ENCODE measurements around the gene CMIP. TPM values are rescaled to one million over a fixed set of nuclear protein-coding genes. Genes with fewer than 3 reads are reported as not detected.
A peak's percentile ranks its signal among the peaks of the same experiment; 100 is the strongest.

Gene CMIP
- total RNA-seq, 1 donor: 15.7 TPM

GRCh38 chr16:81744385-81744784, 299.8 kb downstream of the CMIP start:
- DNase-seq (ENCODE audit: low read depth): no peak
- H3K4me3 ChIP-seq (ENCODE audit: low read depth, low read length): no peak overlapping the region
- TF ChIP-seq CTCF (IDR thresholded peaks at IDR 0.05; ENCODE audit: insufficient read depth, low read length): no peak

GRCh38 chr16:81744911-81745310, 300.3 kb downstream of the CMIP start:
- DNase-seq (ENCODE audit: low read depth): no peak
- no peak overlapping the region for H3K4me3 ChIP-seq (ENCODE audit: low read depth, low read length)
- TF ChIP-seq CTCF (IDR thresholded peaks at IDR 0.05; ENCODE audit: insufficient read depth, low read length): no peak

- DNase-seq (ENCODE audit: low read depth): peak; percentile 56
- peak overlapping the region; percentile 55 for H3K4me3 ChIP-seq (ENCODE audit: low read depth, low read length)
- TF ChIP-seq CTCF (IDR thresholded peaks at IDR 0.05; ENCODE audit: insufficient read depth, low read length): no peak
Measured at GRCh38 chr16:81745704-81746558, 301.3 kb downstream of the CMIP start.

- peak overlapping the region; percentile 55 for H3K4me3 ChIP-seq (ENCODE audit: low read depth, low read length)
- DNase-seq (ENCODE audit: low read depth): no peak
- no peak for TF ChIP-seq CTCF (IDR thresholded peaks at IDR 0.05; ENCODE audit: insufficient read depth, low read length)
Measured at GRCh38 chr16:81746566-81746965, 302.0 kb downstream of the CMIP start.

GRCh38 chr16:81748476-81749198, 304.0 kb downstream of the CMIP start:
- no peak for DNase-seq (ENCODE audit: low read depth)
- H3K4me3 ChIP-seq (ENCODE audit: low read depth, low read length): no peak overlapping the region
- no peak for TF ChIP-seq CTCF (IDR thresholded peaks at IDR 0.05; ENCODE audit: insufficient read depth, low read length)

- TF ChIP-seq CTCF (IDR thresholded peaks at IDR 0.05; ENCODE audit: insufficient read depth, low read length): no peak
- no peak overlapping the region for H3K4me3 ChIP-seq (ENCODE audit: low read depth, low read length)
- no peak for DNase-seq (ENCODE audit: low read depth)
Measured at GRCh38 chr16:81752225-81752875, 307.7 kb downstream of the CMIP start.
